Mucosa of rectum (tissue), 2 donors: ENCODE results near the gene MILR1.
"Not testable (repeated sequence)": the region's sequence is repeated elsewhere in the genome, so short reads cannot be mapped to it uniquely, and the experiment has no call there.

Source experiments
- H3K27ac ChIP-seq, 2 donors: one replicate each; pipeline ENCODE4 v1.7.0; 2013; ENCODE audit warnings: inconsistent platforms in 2 of 2, low read depth in 2 of 2, low read length in 2 of 2
- H3K27me3 ChIP-seq, 2 donors: one replicate each; pipeline ENCODE4 v1.7.0; 2013; ENCODE audit warnings: low read length in 2 of 2; ENCODE audit not compliant: control insufficient read depth in 2 of 2, insufficient read depth in 2 of 2
- H3K36me3 ChIP-seq, 2 donors: one replicate each; pipeline ENCODE4 v1.7.0; 2013; ENCODE audit warnings: low read length in 2 of 2; ENCODE audit not compliant: control insufficient read depth in 2 of 2, insufficient read depth in 2 of 2
- H3K4me1 ChIP-seq, 2 donors: one replicate each; pipeline ENCODE4 v1.7.0; 2013; ENCODE audit warnings: low read length in 2 of 2, mild to moderate bottlenecking in 1 of 2; ENCODE audit not compliant: control insufficient read depth in 2 of 2, insufficient read depth in 2 of 2
- H3K4me3 ChIP-seq, 2 donors: one replicate each; pipeline ENCODE4 v1.7.0; 2013; ENCODE audit warnings: low read length in 2 of 2
- H3K9ac ChIP-seq, 2 donors: one replicate each; pipeline ENCODE4 v1.7.0; 2013; ENCODE audit warnings: low read length in 2 of 2, low read depth in 1 of 2, mild to moderate bottlenecking in 1 of 2
- H3K9me3 ChIP-seq, 2 donors: one replicate each; pipeline ENCODE4 v1.7.0; 2013; ENCODE audit warnings: low read length in 2 of 2; ENCODE audit not compliant: control insufficient read depth in 2 of 2
- donor health status: healthy.
- donor health status: Normal muscosa, but diverticular disease.

Gene MILR1

DNA sequence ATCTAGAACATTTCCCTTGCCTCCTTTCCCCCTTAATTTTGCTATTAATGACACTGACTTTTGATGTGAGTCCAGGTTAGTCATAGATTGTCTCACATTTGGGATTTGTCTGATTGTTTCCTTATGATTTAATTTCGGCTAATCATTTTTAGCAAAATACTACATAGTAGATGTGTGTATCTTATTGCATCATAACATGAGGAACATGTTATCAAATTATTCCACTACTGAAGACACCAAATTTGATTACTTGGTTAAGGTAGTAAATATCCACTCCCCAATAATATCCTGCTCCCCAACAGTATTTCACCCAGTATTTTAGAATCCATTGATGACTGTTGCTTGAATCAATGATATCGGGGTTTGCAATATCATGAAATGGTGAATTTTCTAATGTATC, 45.2 kb downstream of the MILR1 start:
- Histone ChIP-seq H3K27me3 (no peaks in the 10 kb centered on the region), H3K27ac (no peak overlapping the region), H3K36me3 (peaks cover 25 to 27% of the 10 kb centered on the region in 2 donors), H3K9ac (no peak overlapping the region), H3K4me3 (no peak overlapping the region), H3K4me1 (peaks cover 21 to 23% of the 10 kb centered on the region in 2 donors), H3K9me3 (no peaks in the 10 kb centered on the region)

DNA sequence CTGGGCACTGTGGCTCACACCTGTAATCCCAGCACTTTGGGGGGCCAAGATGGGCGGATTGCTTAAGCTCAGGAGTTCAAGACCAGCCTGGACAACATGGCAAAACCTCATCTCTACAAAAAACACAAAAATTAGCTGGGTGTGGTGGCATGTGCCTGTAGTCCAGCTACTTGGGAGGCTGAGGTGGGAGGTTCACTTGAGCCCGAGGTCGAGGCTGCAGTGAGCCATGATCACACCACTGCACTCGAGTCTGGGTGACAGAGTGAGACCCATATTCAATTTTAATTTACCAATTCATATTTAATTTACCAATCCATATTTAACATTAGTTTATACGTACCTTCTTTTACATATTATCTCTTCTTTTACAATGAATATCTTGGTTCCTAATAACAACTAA, 46.4 kb downstream of the MILR1 start:
- Histone ChIP-seq H3K4me1 (peaks cover 23 to 24% of the 10 kb centered on the region in 2 donors), H3K36me3 (peaks cover 30 to 31% of the 10 kb centered on the region in 2 donors)
- not testable (repeated sequence) for H3K27ac ChIP-seq, H3K9ac ChIP-seq, H3K27me3 ChIP-seq, H3K4me3 ChIP-seq, H3K9me3 ChIP-seq

DNA sequence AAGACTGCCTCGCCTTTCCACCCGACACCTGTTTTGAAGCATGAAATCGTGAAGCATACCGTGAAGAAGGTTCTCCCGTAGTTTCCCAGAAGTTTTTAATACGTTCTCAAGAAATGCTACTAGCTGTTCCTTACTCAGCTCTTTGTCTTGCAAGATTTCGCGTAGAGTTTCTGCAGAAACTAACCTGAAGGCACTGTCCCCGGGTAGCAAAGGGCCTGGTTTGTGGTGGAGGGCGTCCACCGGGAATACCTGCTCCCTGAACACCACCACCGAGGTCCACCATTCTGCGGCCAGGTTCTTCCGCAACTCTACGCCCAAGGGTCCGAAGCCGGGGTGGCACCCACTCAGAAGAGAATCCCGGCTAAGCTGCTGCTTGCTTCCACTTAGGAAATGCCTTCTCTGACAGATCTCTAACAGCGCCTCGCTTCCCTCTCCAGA, 47.5 kb downstream of the MILR1 start:
- Histone ChIP-seq H3K27ac (peak overlapping the region; percentile 89 to 90), H3K9ac (peak overlapping the region; percentile 74 to 80), H3K4me3 (peak overlapping the region; percentile 88), H3K36me3 (peaks cover 36 to 40% of the 10 kb centered on the region in 2 donors), H3K9me3 (no peaks in the 10 kb centered on the region), H3K4me1 (peaks cover 23 to 24% of the 10 kb centered on the region in 2 donors), H3K27me3 (no peaks in the 10 kb centered on the region)

DNA sequence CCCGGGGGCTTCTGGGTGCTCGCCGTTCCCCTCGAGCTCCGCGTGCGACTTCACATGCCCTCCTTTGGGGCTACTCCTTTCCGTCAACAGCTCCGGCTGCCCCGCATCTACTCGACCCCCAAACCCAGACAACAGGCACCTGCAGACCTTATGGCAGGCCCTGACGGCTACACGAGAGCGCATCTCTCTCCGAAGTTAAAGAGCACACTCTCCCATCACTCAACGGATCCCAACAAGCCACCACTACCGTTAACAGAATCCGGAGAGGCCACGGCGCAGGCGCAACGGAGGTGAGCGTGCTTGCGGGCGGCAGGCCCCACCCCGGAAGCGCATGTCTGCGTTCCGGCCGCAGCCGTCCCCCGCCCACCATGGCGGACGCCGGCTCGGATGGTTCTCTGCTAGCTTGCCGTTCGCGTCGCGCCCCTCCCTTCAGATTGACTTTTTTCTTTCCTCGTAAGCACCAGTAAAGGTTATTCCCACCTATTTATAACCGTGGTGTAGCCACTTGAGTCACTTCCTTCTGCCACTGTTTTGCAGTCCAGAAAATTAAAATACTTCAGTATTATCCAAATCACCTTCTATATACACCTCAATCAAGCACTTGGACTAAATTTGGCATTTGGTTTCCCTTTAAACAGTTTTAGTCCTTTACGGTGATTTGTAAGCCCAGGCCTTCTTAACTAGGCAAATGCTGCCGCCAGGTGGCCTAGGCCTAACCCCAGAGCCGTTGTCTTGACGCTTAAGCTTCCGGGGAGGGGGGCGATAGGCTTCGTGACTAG, 48.1 kb downstream of the MILR1 start, which contains the start of gene POLG2:
TSS of gene POLG2 (minus strand) at position 269 of the 779 bp plus-strand sequence. CDS start at position 183, 86 bp downstream.
- H3K27me3 ChIP-seq, result no peaks in the 10 kb centered on the region
- peaks cover 23 to 24% of the 10 kb centered on the region in 2 donors for H3K4me1 ChIP-seq
- H3K27ac ChIP-seq, result peak within 1 kb of the TSS; percentile 89 to 90
- H3K9ac ChIP-seq, result peak within 1 kb of the TSS; percentile 74 to 80
- peak within 1 kb of the TSS; percentile 88 for H3K4me3 ChIP-seq
- no peaks in the 10 kb centered on the region for H3K9me3 ChIP-seq
- H3K36me3 ChIP-seq, result peaks cover 42 to 44% of the 10 kb centered on the region in 2 donors

DNA sequence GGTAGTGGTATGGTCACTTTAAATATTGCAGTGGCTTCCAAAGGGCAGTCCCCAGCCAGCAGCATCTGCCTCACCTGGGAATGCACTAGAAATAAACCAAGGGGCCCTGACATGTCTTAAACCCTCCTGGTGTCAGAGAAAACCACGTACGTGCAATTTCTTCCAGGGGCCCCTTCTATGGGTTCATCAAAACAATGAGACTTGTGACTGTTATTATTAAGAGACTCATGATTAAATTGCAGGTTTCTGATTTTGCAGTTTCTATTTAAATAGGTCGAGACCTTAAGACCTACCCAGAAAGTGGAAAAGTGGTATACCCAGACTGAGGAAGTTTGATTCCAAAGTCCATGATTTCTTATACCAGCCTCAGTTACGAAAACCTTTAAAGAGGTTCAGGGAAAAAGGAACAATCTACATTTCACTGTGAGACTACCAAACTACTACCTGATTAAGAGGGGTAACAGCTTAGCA, 48.7 kb downstream of the MILR1 start:
- peaks cover 24 to 27% of the 10 kb centered on the region in 2 donors for H3K4me1 ChIP-seq
- no peaks in the 10 kb centered on the region for H3K9me3 ChIP-seq
- H3K4me3 ChIP-seq, result peak overlapping the region; percentile 88
- peak overlapping the region; percentile 89 to 90 for H3K27ac ChIP-seq
- peak overlapping the region; percentile 74 to 80 for H3K9ac ChIP-seq
- H3K36me3 ChIP-seq, result peaks cover 47 to 48% of the 10 kb centered on the region in 2 donors
- no peaks in the 10 kb centered on the region for H3K27me3 ChIP-seq

DNA sequence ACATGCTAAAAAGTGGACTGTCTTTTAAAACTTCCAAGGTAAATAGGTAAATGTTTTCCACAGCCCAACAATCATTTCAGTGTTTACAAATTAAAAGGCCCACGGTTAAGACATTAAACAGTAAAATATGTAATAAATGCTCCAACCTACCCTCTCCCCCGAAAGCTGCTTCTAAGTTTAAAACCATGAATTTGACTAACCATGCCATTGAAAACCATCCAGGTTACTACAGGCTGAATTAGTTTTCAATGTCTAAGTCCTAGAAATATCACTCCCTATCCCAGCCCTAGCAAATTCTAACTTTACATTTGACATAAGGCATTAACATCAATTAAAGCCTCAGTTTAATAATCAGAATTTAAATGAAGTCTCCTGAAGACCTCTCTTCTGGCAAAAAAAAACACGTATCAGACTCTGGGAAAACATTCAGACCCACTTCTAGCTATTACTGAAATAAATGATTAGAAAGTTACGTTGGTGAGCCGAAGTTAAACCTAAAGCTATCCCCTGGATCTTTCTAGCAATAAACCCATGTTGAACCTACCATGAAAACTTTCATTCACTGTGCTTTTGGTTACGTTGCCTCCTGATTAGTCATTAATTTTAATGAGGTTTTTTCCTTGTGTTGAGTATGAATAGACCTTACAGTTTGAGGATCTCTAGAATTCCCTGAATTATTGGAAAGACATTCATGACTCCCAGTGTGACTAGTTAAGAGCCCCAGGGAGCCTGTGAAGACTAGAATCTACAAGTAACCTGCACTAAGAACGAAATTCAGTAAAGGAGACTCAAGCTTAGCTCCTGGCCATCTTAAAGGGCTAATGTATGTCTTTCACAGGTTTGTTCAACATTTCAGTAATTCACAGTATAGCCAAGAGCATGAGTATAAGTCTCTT, 49.6 kb downstream of the MILR1 start:
- Histone ChIP-seq H3K36me3 (peaks cover 53% of the 10 kb centered on the region in 2 donors), H3K4me1 (peaks cover 29 to 33% of the 10 kb centered on the region in 2 donors), H3K9me3 (no peaks in the 10 kb centered on the region), H3K9ac (no peak overlapping the region), H3K27ac (peak overlapping the region in 1 of 2 donors; percentile 8), H3K4me3 (no peak overlapping the region), H3K27me3 (no peaks in the 10 kb centered on the region)

DNA sequence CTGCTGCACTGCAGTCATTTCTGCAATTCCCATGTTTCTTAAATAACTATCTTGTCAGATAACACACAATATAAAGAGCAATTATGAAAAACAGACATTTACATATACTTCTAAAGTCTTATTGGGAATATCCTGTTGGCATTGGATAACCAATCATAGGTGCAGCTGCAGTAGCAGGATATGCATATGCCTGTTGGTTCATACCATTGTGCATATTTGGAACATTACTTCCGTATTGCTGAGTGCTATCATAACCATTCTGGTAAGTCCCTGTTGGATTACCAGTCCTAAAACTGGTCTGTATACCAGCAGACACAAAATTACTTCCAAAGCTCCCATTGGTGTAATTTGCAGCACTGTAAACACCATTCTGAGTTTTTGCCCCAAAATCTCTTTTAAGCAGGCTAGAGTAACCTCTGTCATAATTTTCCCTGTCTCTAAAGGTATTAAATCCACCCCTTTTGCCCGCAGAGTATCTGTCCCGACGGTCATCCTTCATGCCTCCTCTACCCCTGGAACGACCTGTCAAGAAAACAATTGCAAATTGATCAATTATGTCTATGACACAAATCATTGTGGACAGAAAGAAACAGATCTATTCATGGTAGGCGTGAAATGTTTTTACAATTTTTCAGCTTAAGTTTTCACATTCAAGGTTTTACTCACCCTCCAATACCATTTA, 51.0 kb downstream of the MILR1 start:
- Histone ChIP-seq H3K27me3 (no peaks in the 10 kb centered on the region), H3K9ac (no peak overlapping the region), H3K27ac (no peak overlapping the region), H3K4me1 (peaks cover 40 to 42% of the 10 kb centered on the region in 2 donors), H3K36me3 (peaks cover 62 to 67% of the 10 kb centered on the region in 2 donors), H3K9me3 (no peaks in the 10 kb centered on the region), H3K4me3 (no peak overlapping the region)

DNA sequence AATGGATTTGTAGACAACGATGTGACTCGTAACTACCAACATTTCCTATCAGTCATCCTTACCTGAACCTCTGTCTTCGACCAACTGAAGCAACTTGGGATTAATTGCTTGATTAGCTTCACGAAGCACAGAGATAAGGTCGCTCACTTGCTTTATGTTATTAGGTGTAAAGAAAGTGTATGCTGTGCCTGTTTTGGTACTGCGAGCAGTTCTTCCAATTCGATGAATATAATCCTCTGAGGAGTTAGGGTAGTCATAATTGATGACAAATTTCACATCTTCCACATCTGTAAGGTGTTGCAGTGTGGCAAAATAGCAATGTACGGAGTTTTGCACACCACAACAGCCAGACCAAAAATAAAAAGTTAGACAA, 51.6 kb downstream of the MILR1 start:
- Histone ChIP-seq H3K27ac (no peak overlapping the region), H3K9me3 (no peaks in the 10 kb centered on the region), H3K4me1 (peaks cover 40 to 42% of the 10 kb centered on the region in 2 donors), H3K9ac (no peak overlapping the region), H3K27me3 (no peaks in the 10 kb centered on the region), H3K4me3 (no peak overlapping the region), H3K36me3 (peaks cover 62 to 68% of the 10 kb centered on the region in 2 donors)

DNA sequence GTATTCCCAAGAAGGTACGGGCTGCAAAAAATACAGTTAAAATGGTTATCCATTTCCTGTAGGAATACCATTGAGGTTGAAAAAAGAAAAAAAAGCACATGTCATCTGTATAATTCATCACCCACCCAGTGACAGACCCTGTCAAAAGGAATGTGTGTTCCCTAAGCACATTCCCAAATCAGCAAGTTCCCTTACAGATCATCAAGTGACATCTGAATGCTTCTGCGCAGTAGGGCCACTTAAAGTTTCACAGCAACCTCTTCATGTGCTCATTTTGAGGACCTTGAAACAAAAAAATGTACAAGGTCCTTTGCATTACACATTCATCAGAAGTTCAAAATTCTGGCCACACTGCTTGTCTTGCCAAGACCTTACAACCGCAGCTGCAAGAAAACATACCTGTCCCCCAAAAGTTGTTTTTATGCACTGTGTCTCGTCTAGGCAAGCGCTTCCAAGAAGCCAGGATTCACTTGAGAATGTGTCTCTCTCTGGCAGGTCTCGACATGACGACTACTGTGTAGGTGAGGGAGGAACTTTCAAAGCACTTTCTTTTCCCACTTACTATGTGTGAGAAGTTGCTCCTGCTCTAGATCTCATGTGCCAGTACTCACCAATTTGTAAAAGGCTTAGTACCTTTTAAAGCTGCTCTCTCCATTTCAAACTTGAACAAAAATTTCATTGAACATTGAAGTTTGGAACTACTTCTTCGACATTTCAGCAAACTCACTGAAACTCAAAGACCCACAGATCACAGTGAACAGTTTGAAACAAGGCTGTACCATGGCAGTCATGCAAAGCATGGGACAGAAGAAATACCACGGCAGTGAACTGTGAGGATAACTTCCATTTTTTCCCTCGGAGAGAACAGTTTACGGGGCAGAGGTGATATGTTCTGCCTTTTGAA, 52.2 kb downstream of the MILR1 start:
- Histone ChIP-seq H3K36me3 (peaks cover 62 to 68% of the 10 kb centered on the region in 2 donors), H3K27ac (no peak overlapping the region), H3K27me3 (no peaks in the 10 kb centered on the region), H3K4me1 (peaks cover 36 to 41% of the 10 kb centered on the region in 2 donors), H3K9me3 (no peaks in the 10 kb centered on the region), H3K4me3 (no peak overlapping the region), H3K9ac (no peak overlapping the region)
